ENCODE data around the gene FAM217B.

Gene FAM217B

GRCh38 chr20:59933296-59933848, 6.8 kb upstream of the FAM217B start, which contains the start of gene SYCP2:
SYCP2 (minus strand) TSS chr20:59933637; CDS start chr20:59922413, 11,224 bp downstream.
- Histone ChIP-seq H3K27me3 (ENCODE audit: insufficient read depth, poor library complexity, severe bottlenecking) (no peaks in the 10 kb centered on the region), H3K4me3 (replicated peaks; ENCODE audit: insufficient read depth, low read length) (peak within 1 kb of the TSS; percentile 49), H3K27ac (replicated peaks) (no peak within 1 kb of the TSS)
- DNase-seq (ENCODE audit: low read depth in 1 of 2, low spot score in 1 of 2): no peak
- no peak for TF ChIP-seq GABPA (IDR thresholded peaks at IDR 0.05; ENCODE audit: low read depth)
- no peak for TF ChIP-seq SPI1 (IDR thresholded peaks at IDR 0.05; ENCODE audit: borderline replicate concordance, low read depth)
- no peak for TF ChIP-seq POLR2AphosphoS5 (IDR thresholded peaks at IDR 0.05; ENCODE audit: low read depth)
- TF ChIP-seq, protein P1, sequence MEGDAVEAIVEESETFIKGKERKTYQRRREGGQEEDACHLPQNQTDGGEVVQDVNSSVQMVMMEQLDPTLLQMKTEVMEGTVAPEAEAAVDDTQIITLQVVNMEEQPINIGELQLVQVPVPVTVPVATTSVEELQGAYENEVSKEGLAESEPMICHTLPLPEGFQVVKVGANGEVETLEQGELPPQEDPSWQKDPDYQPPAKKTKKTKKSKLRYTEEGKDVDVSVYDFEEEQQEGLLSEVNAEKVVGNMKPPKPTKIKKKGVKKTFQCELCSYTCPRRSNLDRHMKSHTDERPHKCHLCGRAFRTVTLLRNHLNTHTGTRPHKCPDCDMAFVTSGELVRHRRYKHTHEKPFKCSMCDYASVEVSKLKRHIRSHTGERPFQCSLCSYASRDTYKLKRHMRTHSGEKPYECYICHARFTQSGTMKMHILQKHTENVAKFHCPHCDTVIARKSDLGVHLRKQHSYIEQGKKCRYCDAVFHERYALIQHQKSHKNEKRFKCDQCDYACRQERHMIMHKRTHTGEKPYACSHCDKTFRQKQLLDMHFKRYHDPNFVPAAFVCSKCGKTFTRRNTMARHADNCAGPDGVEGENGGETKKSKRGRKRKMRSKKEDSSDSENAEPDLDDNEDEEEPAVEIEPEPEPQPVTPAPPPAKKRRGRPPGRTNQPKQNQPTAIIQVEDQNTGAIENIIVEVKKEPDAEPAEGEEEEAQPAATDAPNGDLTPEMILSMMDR (IDR thresholded peaks at IDR 0.05; ENCODE audit: insufficient read depth, low read length): no peak
- TF ChIP-seq, protein P2, sequence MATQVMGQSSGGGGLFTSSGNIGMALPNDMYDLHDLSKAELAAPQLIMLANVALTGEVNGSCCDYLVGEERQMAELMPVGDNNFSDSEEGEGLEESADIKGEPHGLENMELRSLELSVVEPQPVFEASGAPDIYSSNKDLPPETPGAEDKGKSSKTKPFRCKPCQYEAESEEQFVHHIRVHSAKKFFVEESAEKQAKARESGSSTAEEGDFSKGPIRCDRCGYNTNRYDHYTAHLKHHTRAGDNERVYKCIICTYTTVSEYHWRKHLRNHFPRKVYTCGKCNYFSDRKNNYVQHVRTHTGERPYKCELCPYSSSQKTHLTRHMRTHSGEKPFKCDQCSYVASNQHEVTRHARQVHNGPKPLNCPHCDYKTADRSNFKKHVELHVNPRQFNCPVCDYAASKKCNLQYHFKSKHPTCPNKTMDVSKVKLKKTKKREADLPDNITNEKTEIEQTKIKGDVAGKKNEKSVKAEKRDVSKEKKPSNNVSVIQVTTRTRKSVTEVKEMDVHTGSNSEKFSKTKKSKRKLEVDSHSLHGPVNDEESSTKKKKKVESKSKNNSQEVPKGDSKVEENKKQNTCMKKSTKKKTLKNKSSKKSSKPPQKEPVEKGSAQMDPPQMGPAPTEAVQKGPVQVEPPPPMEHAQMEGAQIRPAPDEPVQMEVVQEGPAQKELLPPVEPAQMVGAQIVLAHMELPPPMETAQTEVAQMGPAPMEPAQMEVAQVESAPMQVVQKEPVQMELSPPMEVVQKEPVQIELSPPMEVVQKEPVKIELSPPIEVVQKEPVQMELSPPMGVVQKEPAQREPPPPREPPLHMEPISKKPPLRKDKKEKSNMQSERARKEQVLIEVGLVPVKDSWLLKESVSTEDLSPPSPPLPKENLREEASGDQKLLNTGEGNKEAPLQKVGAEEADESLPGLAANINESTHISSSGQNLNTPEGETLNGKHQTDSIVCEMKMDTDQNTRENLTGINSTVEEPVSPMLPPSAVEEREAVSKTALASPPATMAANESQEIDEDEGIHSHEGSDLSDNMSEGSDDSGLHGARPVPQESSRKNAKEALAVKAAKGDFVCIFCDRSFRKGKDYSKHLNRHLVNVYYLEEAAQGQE (IDR thresholded peaks at IDR 0.05; ENCODE audit: insufficient replicate concordance, low read depth): no peak

DNA sequence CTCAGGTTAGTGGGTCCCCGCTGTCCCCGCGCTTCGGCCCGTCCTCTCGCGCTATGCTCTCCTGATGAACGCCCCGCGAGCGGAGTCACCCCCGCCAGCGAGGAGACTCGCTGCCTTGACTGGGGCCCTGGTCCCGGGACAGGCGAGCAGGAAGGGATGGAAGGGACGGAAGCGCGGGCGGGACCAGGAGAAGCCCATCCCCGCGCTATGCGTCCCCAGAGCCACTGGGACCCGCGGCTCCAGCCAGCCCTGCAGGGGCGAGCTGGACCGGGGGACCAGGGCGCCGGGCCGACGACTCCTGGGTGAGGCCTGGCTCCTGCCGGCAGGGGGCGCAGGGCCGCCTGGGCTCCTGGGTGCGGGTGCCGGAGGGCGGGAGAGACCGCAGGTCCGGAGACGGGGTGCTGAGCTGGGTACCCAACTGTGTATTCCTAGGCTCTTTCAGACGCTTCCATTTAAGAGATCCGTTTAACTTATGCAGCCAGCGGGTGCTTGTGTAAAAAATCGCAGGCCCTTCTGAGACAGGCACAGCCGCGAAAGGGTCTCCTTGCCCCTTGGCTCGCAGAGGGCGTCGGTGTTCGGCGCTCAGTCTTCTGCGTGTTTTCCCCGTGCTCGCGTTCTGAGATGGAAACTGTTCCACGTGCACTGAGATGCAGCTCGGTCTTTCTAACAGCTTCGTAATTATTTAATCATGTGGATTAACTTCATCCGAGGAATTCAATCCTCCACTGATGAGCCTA, 6.2 kb upstream of the FAM217B start:
- no peak overlapping the region for H3K27ac ChIP-seq (replicated peaks)
- peak overlapping the region; percentile 49 for H3K4me3 ChIP-seq (replicated peaks; ENCODE audit: insufficient read depth, low read length)
- H3K27me3 ChIP-seq (ENCODE audit: insufficient read depth, poor library complexity, severe bottlenecking): no peaks in the 10 kb centered on the region
- TF ChIP-seq SPI1 (IDR thresholded peaks at IDR 0.05; ENCODE audit: borderline replicate concordance, low read depth) (no peak), GABPA (IDR thresholded peaks at IDR 0.05; ENCODE audit: low read depth) (no peak)
- TF ChIP-seq, protein P2 (IDR thresholded peaks at IDR 0.05; ENCODE audit: insufficient replicate concordance, low read depth): peak; percentile 60
- TF ChIP-seq, protein P1 (IDR thresholded peaks at IDR 0.05; ENCODE audit: insufficient read depth, low read length): peak; percentile 77
- peak in 1 of 2 experiments; percentile 65 for DNase-seq (ENCODE audit: low read depth in 1 of 2, low spot score in 1 of 2)

DNA sequence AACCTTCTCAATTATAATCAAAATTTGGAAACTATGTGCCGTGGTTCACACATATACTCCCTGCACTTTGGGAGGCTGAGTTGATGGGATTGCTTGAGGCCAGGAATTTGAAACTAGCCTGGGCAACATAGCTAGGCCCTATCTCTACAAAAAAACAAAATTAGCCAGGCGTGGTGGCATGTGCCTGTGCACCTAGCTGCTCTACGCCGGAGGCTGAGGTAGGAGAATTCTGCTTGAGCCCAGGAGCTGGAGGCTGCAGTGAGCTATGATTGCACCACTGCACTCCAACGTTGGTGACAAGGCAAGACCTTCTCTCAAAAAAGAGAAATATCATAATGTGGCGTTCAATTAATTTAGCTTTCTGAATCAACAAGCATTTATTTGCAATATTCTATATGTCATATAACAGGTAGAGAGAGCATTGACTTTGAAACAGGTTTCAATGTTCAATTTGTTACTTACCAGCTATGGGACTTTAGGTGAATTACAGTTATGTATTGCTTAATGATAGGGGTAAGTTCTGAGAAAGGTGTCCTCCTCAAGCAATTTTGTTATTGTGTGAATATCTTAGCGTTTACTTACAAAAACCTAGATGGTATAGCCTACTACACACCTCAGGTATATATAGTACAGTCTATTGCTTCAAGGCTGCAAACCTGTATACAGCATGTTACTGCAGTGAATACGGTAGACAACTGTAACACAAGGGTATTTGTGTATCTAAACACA, 4.6 kb upstream of the FAM217B start:
- TF ChIP-seq, protein P2 (IDR thresholded peaks at IDR 0.05; ENCODE audit: insufficient replicate concordance, low read depth): no peak
- no peak for TF ChIP-seq GABPA (IDR thresholded peaks at IDR 0.05; ENCODE audit: low read depth)
- no peak for TF ChIP-seq SPI1 (IDR thresholded peaks at IDR 0.05; ENCODE audit: borderline replicate concordance, low read depth)
- TF ChIP-seq, protein P1 (IDR thresholded peaks at IDR 0.05; ENCODE audit: insufficient read depth, low read length): no peak
- TF ChIP-seq POLR2AphosphoS5 (IDR thresholded peaks at IDR 0.05; ENCODE audit: low read depth): no peak
- Histone ChIP-seq H3K4me3 (replicated peaks; ENCODE audit: insufficient read depth, low read length) (no peak overlapping the region), H3K27me3 (ENCODE audit: insufficient read depth, poor library complexity, severe bottlenecking) (no peaks in the 10 kb centered on the region), H3K27ac (replicated peaks) (no peak overlapping the region)
- no peak for DNase-seq (ENCODE audit: low read depth in 1 of 2, low spot score in 1 of 2)

All from HL-60 (cell line).